ENCODE data around the gene RHOF.

DNA sequence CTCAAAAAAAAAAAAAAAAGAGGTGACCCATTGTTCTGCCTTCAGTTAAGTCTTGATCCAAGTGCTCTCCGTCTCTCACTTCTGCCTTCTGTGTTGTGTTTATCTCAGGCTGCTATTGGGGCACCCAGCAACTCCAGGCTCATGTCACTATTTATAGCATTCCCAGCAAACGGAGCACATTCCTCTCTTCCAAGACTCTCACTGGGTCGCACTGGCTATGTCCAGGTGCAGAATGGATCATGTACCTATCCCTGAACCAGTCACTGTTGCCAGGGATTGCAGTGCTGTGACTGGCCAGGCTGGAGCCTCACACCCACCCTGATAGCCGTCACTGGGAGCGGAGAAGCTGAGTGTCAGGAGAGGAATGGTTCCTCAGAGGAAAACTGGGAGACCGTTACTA lies 31.2 kb downstream of the RHOF start:
- TF ChIP-seq EZH2phosphoT487 (IDR thresholded peaks at IDR 0.05; ENCODE audit: insufficient read depth, low read depth), result no peak
- no peak for TF ChIP-seq EZH2 (IDR thresholded peaks at IDR 0.05; ENCODE audit: insufficient read depth, poor library complexity, severe bottlenecking)
